Caco-2 (cell line): ENCODE data around the gene ATG9B. TPM values are rescaled to one million over a fixed set of nuclear protein-coding genes. Genes with fewer than 3 reads are reported as not detected.

Source experiments
- BruUV-seq: library from RNA; stranded (reverse); fragments of 400-500 nt; replicated peaks from 2 replicates; lab custom pipeline; 2021; lab: Mats Ljungman, UMichigan
- CTCF ChIA-PET: fragments of 300-600 bp; sonication (Branson Sonifier 250); formaldehyde crosslinking; loops from one replicate; lab custom pipeline; 2022; ENCODE audit warnings: antibody characterized with exemption; lab: Charles Lee
- POLR2A ChIA-PET: fragments of 300-600 bp; sonication (Branson Sonifier 250); formaldehyde crosslinking; loops from one replicate; lab custom pipeline; 2022; ENCODE audit warnings: antibody characterized with exemption; lab: Charles Lee
- DNase-seq, 2 experiments: peaks; one replicate each; pipeline versions ENCODE4 v3.0.0 to v3.0.0-alpha.2; 2020 to 2022
- H3K27me3 ChIP-seq: replicated peaks from 2 replicates; pipeline ENCODE4 v1.6.0; 2011; ENCODE audit warnings: low read length; ENCODE audit not compliant: control insufficient read depth, insufficient read depth
- H3K36me3 ChIP-seq: 2 replicates; pipeline ENCODE4 v1.5.1; 2011; ENCODE audit warnings: low read length; ENCODE audit not compliant: control insufficient read depth, insufficient read depth
- H3K4me1 ChIP-seq: fragments of 250-450 bp; sonication (Bioruptor Pico); 2 replicates; pipeline ENCODE4 v1.5.1; 2020; ENCODE audit warnings: mild to moderate bottlenecking
- H3K4me3 ChIP-seq: 2 replicates; pipeline ENCODE4 v1.5.1; 2011; ENCODE audit warnings: low read depth, mild to moderate bottlenecking, control low read depth, low read length
- H3K9me3 ChIP-seq: fragments of 250-450 bp; sonication (Bioruptor Pico); 2 replicates; pipeline ENCODE4 v1.5.1; 2020; ENCODE audit warnings: mild to moderate bottlenecking, moderate library complexity
- H3K27ac Mint-ChIP-seq: one replicate; pipeline ENCODE4 v1.8.0; 2022; ENCODE audit warnings: mixed read lengths; ENCODE audit not compliant: unreplicated experiment
- H3K27me3 Mint-ChIP-seq: one replicate; pipeline ENCODE4 v1.8.0; 2022; ENCODE audit warnings: mixed read lengths; ENCODE audit not compliant: insufficient read depth, unreplicated experiment
- H3K36me3 Mint-ChIP-seq: one replicate; pipeline ENCODE4 v1.8.0; 2022; ENCODE audit warnings: mild to moderate bottlenecking, mixed read lengths; ENCODE audit not compliant: insufficient read depth, unreplicated experiment
- H3K4me1 Mint-ChIP-seq: one replicate; pipeline ENCODE4 v1.8.0; 2022; ENCODE audit warnings: low read depth, mixed read lengths; ENCODE audit not compliant: unreplicated experiment
- H3K4me3 Mint-ChIP-seq: one replicate; pipeline ENCODE4 v1.8.0; 2022; ENCODE audit warnings: mild to moderate bottlenecking, moderate library complexity, mixed read lengths; ENCODE audit not compliant: unreplicated experiment
- H3K9me3 Mint-ChIP-seq: one replicate; pipeline ENCODE4 v1.8.0; 2022; ENCODE audit warnings: mixed read lengths; ENCODE audit not compliant: unreplicated experiment
- intact Hi-C: fragments of 100-400 bp; cut with micrococcal nuclease; formaldehyde crosslinking; loops from one replicate; pipeline ENCODE4 v1.10.0; 2022; ENCODE audit not compliant: unreplicated experiment
- total RNA-seq: library from RNA; stranded (reverse); gene quantifications from 2 replicates; pipeline ENCODE4 v1.2.3, GENCODE V29; 2022
- TF ChIP-seq, protein P1 (sequence below), 2 experiments: fragments of 200-600 bp in 1 of 2; IDR thresholded peaks; 1 replicate in 1 of 2; 2 replicates in 1 of 2; pipeline versions ENCODE4 v1.5.1 to v1.8.0; 2011 to 2022; ENCODE audit warnings: antibody characterized with exemption in 1 of 2, control low read depth in 1 of 2, inconsistent platforms in 1 of 2, low read depth in 1 of 2, low read length in 1 of 2, mild to moderate bottlenecking in 1 of 2, moderate library complexity in 1 of 2; ENCODE audit not compliant: insufficient read depth in 1 of 2, severe bottlenecking in 1 of 2, unreplicated experiment in 1 of 2

The ATG9B gene
- total RNA-seq, 1 experiment from 2014 or later, result 4.3 TPM

DNA sequence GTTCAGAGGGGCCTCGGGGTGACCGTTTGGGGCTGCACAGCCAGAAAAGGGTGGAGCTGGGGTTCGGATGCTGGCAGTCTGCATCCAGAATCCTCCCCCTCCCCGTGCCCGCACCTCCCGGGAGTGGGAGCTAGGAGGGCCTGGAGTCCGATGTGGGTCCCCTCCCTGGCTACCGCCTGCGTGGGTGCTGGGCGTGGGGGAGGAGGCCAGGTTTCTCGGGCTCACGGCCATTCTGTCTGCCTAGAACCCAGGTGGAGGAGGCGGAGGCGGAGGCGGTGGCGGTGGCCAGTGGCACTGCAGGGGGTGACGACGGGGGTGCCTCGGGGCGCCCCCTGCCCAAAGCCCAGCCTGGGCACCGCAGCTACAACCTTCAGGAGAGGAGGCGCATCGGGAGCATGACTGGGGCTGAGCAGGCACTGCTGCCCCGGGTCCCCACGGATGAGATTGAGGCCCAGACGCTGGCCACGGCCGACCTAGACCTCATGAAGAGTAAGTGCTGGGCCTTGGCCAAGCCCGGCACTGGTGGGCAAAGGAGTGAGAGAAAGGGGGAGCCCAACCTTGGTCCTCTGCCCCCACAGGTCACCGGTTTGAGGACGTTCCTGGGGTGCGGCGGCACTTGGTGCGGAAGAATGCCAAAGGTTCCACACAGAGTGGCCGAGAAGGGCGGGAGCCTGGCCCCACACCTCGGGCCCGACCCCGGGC, 42.1 kb upstream of the ATG9B start:
- Mint-ChIP-seq H3K27ac (no peak overlapping the region), H3K36me3 (peaks cover 85% of the 10 kb centered on the region), H3K4me3 (no peak overlapping the region), H3K4me1 (peaks cover 6% of the 10 kb centered on the region), H3K9me3 (no peaks in the 10 kb centered on the region), H3K27me3 (no peaks in the 10 kb centered on the region)
- peaks cover 32% of the 10 kb centered on the region for H3K4me1 ChIP-seq
- H3K27me3 ChIP-seq, result no peaks in the 10 kb centered on the region
- H3K4me3 ChIP-seq, result no peak overlapping the region
- peaks cover 6% of the 10 kb centered on the region for H3K36me3 ChIP-seq
- intact Hi-C loops, result no loop called here
- ChIA-PET CTCF (no interaction called here), POLR2A (no interaction called here)
- TF ChIP-seq, protein P1, sequence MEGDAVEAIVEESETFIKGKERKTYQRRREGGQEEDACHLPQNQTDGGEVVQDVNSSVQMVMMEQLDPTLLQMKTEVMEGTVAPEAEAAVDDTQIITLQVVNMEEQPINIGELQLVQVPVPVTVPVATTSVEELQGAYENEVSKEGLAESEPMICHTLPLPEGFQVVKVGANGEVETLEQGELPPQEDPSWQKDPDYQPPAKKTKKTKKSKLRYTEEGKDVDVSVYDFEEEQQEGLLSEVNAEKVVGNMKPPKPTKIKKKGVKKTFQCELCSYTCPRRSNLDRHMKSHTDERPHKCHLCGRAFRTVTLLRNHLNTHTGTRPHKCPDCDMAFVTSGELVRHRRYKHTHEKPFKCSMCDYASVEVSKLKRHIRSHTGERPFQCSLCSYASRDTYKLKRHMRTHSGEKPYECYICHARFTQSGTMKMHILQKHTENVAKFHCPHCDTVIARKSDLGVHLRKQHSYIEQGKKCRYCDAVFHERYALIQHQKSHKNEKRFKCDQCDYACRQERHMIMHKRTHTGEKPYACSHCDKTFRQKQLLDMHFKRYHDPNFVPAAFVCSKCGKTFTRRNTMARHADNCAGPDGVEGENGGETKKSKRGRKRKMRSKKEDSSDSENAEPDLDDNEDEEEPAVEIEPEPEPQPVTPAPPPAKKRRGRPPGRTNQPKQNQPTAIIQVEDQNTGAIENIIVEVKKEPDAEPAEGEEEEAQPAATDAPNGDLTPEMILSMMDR (IDR thresholded peaks at IDR 0.05; ENCODE audit: insufficient read depth in 1 of 2, low read depth in 1 of 2, low read length in 1 of 2, severe bottlenecking in 1 of 2, unreplicated experiment in 1 of 2), result no peak
- no peak for DNase-seq
- H3K9me3 ChIP-seq, result no peaks in the 10 kb centered on the region
- BruUV-seq, result no TSS peak

DNA sequence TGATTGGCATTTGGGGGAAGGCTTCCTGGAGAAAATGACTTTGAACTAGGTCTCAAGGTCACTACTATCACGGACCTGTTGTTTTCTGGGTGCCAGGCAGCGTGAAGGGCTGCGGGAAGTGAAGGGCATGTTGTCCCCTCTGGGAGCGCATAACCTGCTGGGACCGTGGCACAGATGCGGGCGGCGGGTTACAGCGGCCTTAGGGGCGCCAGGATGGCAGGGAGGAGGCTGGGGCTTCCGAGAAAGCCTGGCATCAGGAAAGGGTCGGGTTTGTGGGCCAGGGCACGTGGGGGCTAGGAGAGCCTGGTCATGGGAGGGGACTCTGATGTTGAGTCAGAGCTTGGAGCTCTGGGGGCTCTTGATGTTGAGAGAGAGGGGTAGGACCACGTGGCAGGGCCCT, 41.2 kb upstream of the ATG9B start:
- H3K4me1 ChIP-seq, result peaks cover 39% of the 10 kb centered on the region
- H3K27me3 ChIP-seq, result no peaks in the 10 kb centered on the region
- H3K4me3 Mint-ChIP-seq, result no peak overlapping the region
- no peaks in the 10 kb centered on the region for H3K9me3 ChIP-seq
- peaks cover 81% of the 10 kb centered on the region for H3K36me3 Mint-ChIP-seq
- peaks cover 6% of the 10 kb centered on the region for H3K36me3 ChIP-seq
- no TSS peak for BruUV-seq
- H3K9me3 Mint-ChIP-seq, result no peaks in the 10 kb centered on the region
- intact Hi-C loops, result no loop called here
- H3K4me1 Mint-ChIP-seq, result peaks cover 14% of the 10 kb centered on the region
- no peaks in the 10 kb centered on the region for H3K27me3 Mint-ChIP-seq
- DNase-seq, result no peak
- H3K4me3 ChIP-seq, result no peak overlapping the region
- ChIA-PET POLR2A (no interaction called here), CTCF (no interaction called here)
- TF ChIP-seq, protein P1 (IDR thresholded peaks at IDR 0.05; ENCODE audit: insufficient read depth in 1 of 2, low read depth in 1 of 2, low read length in 1 of 2, severe bottlenecking in 1 of 2, unreplicated experiment in 1 of 2), result no peak
- H3K27ac Mint-ChIP-seq, result peak overlapping the region; percentile 69

- H3K27me3 ChIP-seq, result no peaks in the 10 kb centered on the region
- H3K4me1 ChIP-seq, result peaks cover 40% of the 10 kb centered on the region
- intact Hi-C loops, result no loop called here
- Mint-ChIP-seq H3K27me3 (no peaks in the 10 kb centered on the region), H3K36me3 (peaks cover 75% of the 10 kb centered on the region), H3K4me3 (no peak overlapping the region), H3K4me1 (peaks cover 14% of the 10 kb centered on the region), H3K9me3 (no peaks in the 10 kb centered on the region), H3K27ac (no peak overlapping the region)
- POLR2A ChIA-PET, result no interaction called here
- no peak overlapping the region for H3K4me3 ChIP-seq
- TF ChIP-seq, protein P1 (IDR thresholded peaks at IDR 0.05; ENCODE audit: insufficient read depth in 1 of 2, low read depth in 1 of 2, low read length in 1 of 2, severe bottlenecking in 1 of 2, unreplicated experiment in 1 of 2), result no peak
- CTCF ChIA-PET, result no interaction called here
- H3K36me3 ChIP-seq, result peaks cover 6% of the 10 kb centered on the region
- BruUV-seq, result no TSS peak
- DNase-seq, result no peak
- no peaks in the 10 kb centered on the region for H3K9me3 ChIP-seq
These were observed 40.7 kb upstream of the ATG9B start for GRCh38 chr7:151064993-151065392.
